Thyroid gland (tissue), 4 donors: ENCODE measurements around the gene ATXN1.

Source experiments
- CTCF ChIP-seq, 6 experiments: fragments of 200-600 bp in 3 of 6; fragments of 450-650 bp in 3 of 6; sonication (generic) in 3 of 6; IDR thresholded peaks; one replicate each; pipeline ENCODE4 v1.5.1; 2016 to 2019; ENCODE audit warnings: antibody characterized with exemption in 6 of 6, mild to moderate bottlenecking in 2 of 6, inconsistent platforms in 1 of 6, moderate library complexity in 1 of 6
- POLR2A ChIP-seq, 2 donors: fragments of 450-650 bp; IDR thresholded peaks; one replicate each; pipeline ENCODE4 v1.6.1; 2017; ENCODE audit warnings: antibody characterized with exemption in 2 of 2, mild to moderate bottlenecking in 2 of 2, moderate library complexity in 1 of 2

DNA sequence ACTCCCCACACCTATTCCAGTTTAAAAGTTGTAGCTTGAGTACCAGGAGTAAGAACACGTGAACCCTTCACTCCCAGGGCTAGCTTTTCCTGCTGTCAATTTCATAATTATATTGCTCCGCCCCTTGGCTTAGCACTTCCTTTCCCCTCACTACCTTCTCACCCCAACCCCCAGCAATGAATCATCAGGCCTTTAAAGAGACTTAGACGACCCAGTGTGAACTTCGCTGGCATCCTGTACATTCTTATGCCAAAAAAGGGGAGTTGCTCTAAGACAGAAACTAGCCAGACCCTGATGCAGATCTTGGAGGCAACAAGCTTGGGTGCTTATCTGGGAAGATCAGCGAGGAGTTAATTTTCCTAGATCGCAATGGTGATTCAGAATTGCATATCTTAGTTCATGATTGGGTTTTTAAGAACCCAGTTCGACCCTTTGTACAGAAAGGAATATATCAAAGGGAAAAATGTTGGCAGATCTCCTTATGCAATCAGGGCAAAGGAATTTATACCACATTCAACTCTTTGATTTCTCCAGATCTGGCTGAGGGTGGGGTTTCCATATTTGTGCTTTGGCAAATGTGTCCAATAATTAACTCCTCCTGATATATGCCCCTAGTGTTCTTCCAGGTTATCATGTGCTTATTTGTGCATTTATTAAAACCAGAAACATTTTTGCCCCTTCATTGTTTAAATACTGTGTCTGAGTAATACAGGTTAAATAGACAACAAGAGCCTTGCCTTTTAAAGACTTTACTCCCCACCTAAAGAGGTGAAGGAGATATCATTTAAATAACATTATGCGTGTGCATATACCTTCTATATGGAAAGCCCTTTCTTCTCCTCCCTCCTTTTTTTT lies 8.1 kb upstream of the ATXN1 start:
- TF ChIP-seq CTCF (IDR thresholded peaks at IDR 0.05) = no peak
- no peak for TF ChIP-seq POLR2A (IDR thresholded peaks at IDR 0.05)
